ENCODE results near the gene FUT3. TPM values are rescaled to one million over a fixed set of nuclear protein-coding genes. Genes with fewer than 3 reads are reported as not detected.

FUT3 gene
- total and polyA plus RNA-seq, 5 experiments from 2014 or later = 0.16 TPM; not detected in 4

DNA sequence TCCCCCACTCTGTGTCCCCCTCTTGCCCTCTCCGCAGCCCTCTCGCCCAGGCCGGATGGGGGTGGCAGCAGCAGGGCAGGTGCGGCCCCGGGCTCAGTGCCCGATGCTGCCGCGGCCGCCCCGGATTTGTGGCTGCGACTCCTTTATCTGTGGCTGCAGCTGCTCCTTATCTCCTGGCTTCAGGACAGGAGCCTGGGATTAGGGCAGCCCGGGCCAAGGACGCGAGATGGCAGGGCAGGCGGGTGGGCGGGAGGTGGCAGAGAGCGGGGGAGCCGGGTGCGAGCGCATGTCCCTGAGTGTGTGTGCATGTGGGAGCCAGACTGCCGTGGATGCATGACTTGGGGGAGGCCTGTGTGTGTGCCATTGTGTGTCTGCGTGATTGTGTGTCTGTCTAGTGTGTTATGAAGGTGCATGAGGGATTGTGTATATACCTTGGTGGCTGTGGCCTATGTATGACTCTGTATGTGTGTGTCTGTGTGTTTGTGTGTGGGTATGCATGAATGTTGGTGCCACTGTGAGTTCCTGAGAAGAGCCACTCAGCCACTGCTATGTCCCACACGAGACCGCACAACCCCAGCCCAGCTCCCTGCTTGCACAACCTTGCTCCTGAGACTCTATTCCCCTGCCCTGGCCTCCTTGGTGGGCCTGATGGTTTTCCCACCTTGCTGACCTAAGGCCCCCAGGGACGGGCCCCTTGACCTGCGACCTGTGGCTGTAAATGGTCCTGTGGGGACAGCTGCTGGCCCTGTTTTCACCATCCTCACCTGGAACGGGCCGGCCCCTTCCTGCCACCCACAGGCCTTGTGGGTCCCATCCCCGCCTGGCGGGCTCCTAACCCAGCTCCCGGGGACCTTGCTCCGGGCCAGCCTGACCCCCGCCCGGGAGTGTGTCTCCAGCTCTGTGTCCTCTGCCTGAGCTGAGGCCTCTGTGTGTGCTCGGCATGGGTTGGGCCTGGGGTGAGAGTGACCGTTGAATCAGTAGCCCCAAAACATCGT lies 51.7 kb downstream of the FUT3 start:
- peaks cover 14 to 27% (median 23%) of the 10 kb centered on the region in 4 donors for H3K4me1 Mint-ChIP-seq
- H3K9me3 Mint-ChIP-seq = no peaks in the 10 kb centered on the region
- peaks cover 7 to 32% (median 21%) of the 10 kb centered on the region in 5 donors for H3K27me3 Mint-ChIP-seq
- peak overlapping the region in 1 of 10 donors; percentile 24 for H3K4me3 Mint-ChIP-seq
- POLR2A ChIA-PET = no interaction called here
- DNase-seq (no peak), ATAC-seq (no peak)
- H3K36me3 Mint-ChIP-seq = no peaks in the 10 kb centered on the region
- peak overlapping the region in 2 of 10 donors; percentile 18 to 43 for H3K27ac Mint-ChIP-seq

GRCh38 chr19:5798244-5798643 lies 53.0 kb downstream of the FUT3 start:
- Mint-ChIP-seq H3K27me3 (peaks cover 7 to 32% (median 20%) of the 10 kb centered on the region in 5 donors), H3K27ac (no peak overlapping the region)
- POLR2A ChIA-PET = no interaction called here

GRCh38 chr19:5795382-5795919 lies 55.8 kb downstream of the FUT3 start:
- no peak overlapping the region for H3K27ac Mint-ChIP-seq
- ATAC-seq = no peak
- no peak for DNase-seq
- no peak overlapping the region for H3K4me3 Mint-ChIP-seq
- peaks cover under 1 to 4% (median 3%) of the 10 kb centered on the region in 3 donors for H3K36me3 Mint-ChIP-seq
- H3K9me3 Mint-ChIP-seq = peaks cover 0 to 3% (median 0%) of the 10 kb centered on the region in 9 donors
- peaks cover 7 to 9% (median 8%) of the 10 kb centered on the region in 4 donors for H3K4me1 Mint-ChIP-seq
- POLR2A ChIA-PET = no interaction called here
- peaks cover 5 to 26% (median 12%) of the 10 kb centered on the region in 5 donors for H3K27me3 Mint-ChIP-seq

More at GRCh38 chr19:5798244-5798643, 53.0 kb downstream of the FUT3 start:
- Mint-ChIP-seq H3K36me3 (no peaks in the 10 kb centered on the region), H3K4me3 (no peak overlapping the region), H3K4me1 (peaks cover 8 to 14% (median 12%) of the 10 kb centered on the region in 4 donors), H3K9me3 (no peaks in the 10 kb centered on the region)
- ATAC-seq = no peak
- no peak for DNase-seq

GRCh38 chr19:5793188-5793587 lies 58.1 kb downstream of the FUT3 start:
- DNase-seq (no peak), ATAC-seq (no peak)
- Mint-ChIP-seq H3K27me3 (peaks cover 0 to 10% (median 3%) of the 10 kb centered on the region in 5 donors), H3K4me1 (peaks cover 11 to 19% (median 15%) of the 10 kb centered on the region in 4 donors), H3K9me3 (peaks cover 0 to 3% (median 0%) of the 10 kb centered on the region in 9 donors), H3K27ac (peak overlapping the region in 1 of 10 donors; percentile 46), H3K4me3 (no peak overlapping the region), H3K36me3 (peaks cover 4 to 22% (median 7%) of the 10 kb centered on the region in 3 donors)
- POLR2A ChIA-PET = interaction anchor here (0.7 to 2.1 kb wide), 3 partner anchors 34 to 185 kb away, joined by 3 to 8 read pairs (median 5); partner anchors contain the start of gene RANBP3

Other genes with a start within 250 kb of the FUT3 start
- gene SAFB2, start 228.7 kb downstream of the FUT3 start, total RNA-seq = 100 to 1,000 TPM; 218 to 221 TPM
- gene SAFB2, start 228.7 kb downstream of the FUT3 start, polyA plus RNA-seq = 10 to 100 TPM; 25.8 to 47.4 (median 28.7) TPM
- 100 to 1,000 TPM; 188 to 191 TPM for gene SAFB, start 228.4 kb downstream of the FUT3 start, total RNA-seq
- 100 to 1,000 TPM in 1 of 3 donors, 10 to 100 TPM in 2; 28.6 to 135 (median 59.3) TPM for gene SAFB, start 228.4 kb downstream of the FUT3 start, polyA plus RNA-seq
- gene MICOS13, start 170.9 kb downstream of the FUT3 start, total RNA-seq = 10 to 100 TPM; 40.1 to 40.6 TPM
- 100 to 1,000 TPM in 2 of 3 donors, 10 to 100 TPM in 1; 95.5 to 110 (median 102) TPM for gene MICOS13, start 170.9 kb downstream of the FUT3 start, polyA plus RNA-seq
- gene HSD11B1L, start 170.4 kb downstream of the FUT3 start, total RNA-seq = 1 to 10 TPM; 2.8 to 4.1 TPM
- gene HSD11B1L, start 170.4 kb downstream of the FUT3 start, polyA plus RNA-seq = 1 to 10 TPM; 5.5 to 6.0 (median 5.7) TPM
- 1,000 to 10,000 TPM; 1,442 to 1,445 TPM for gene RPL36, start 161.2 kb downstream of the FUT3 start, total RNA-seq
- gene RPL36, start 161.2 kb downstream of the FUT3 start, polyA plus RNA-seq = 1,000 to 10,000 TPM; 2,357 to 2,883 (median 2,631) TPM
- 10 to 100 TPM; 74.3 to 75.3 TPM for gene LONP1, start 131.3 kb downstream of the FUT3 start, total RNA-seq
- gene LONP1, start 131.3 kb downstream of the FUT3 start, polyA plus RNA-seq = 10 to 100 TPM; 19.9 to 45.5 (median 21.6) TPM
- not detected for gene CATSPERD, start 130.8 kb downstream of the FUT3 start, total RNA-seq
- not detected for gene CATSPERD, start 130.8 kb downstream of the FUT3 start, polyA plus RNA-seq
- gene PRR22, start 66.7 kb downstream of the FUT3 start, total RNA-seq = 1 to 10 TPM; 8.9 to 10.0 TPM
- not detected for gene PRR22, start 66.7 kb downstream of the FUT3 start, polyA plus RNA-seq
- gene DUS3L, start 60.3 kb downstream of the FUT3 start, total RNA-seq = 100 to 1,000 TPM; 113 to 116 TPM
- gene DUS3L, start 60.3 kb downstream of the FUT3 start, polyA plus RNA-seq = 10 to 100 TPM; 26.3 to 43.2 (median 41.1) TPM
- under 1 TPM; 0.82 to 0.88 TPM for gene NRTN, start 46.4 kb downstream of the FUT3 start, total RNA-seq
- under 1 TPM; 0.19 to 0.88 (median 0.81) TPM for gene NRTN, start 46.4 kb downstream of the FUT3 start, polyA plus RNA-seq
- not detected for gene FUT6, start 11.7 kb downstream of the FUT3 start, total RNA-seq
- gene FUT6, start 11.7 kb downstream of the FUT3 start, polyA plus RNA-seq = not detected
- gene FUT5, start 19.1 kb upstream of the FUT3 start, total RNA-seq = under 1 TPM; 0.34 to 0.38 TPM
- under 1 TPM in 1 of 3 donors, not detected in 2; 0.10 TPM for gene FUT5, start 19.1 kb upstream of the FUT3 start, polyA plus RNA-seq
- gene NDUFA11, start 52.3 kb upstream of the FUT3 start, total RNA-seq = 100 to 1,000 TPM; 116 to 131 TPM
- gene NDUFA11, start 52.3 kb upstream of the FUT3 start, polyA plus RNA-seq = 100 to 1,000 TPM; 374 to 404 (median 395) TPM
- gene VMAC, start 53.4 kb upstream of the FUT3 start, total RNA-seq = 10 to 100 TPM; 32.7 to 34.5 TPM
- gene VMAC, start 53.4 kb upstream of the FUT3 start, polyA plus RNA-seq = 1 to 10 TPM; 6.2 to 8.4 (median 7.0) TPM
- 10 to 100 TPM; 55.9 to 58.3 TPM for gene CAPS, start 62.8 kb upstream of the FUT3 start, total RNA-seq
- 1 to 10 TPM; 1.3 to 2.8 (median 2.0) TPM for gene CAPS, start 62.8 kb upstream of the FUT3 start, polyA plus RNA-seq
- gene RANBP3, start 126.7 kb upstream of the FUT3 start, total RNA-seq = 100 to 1,000 TPM; 128 to 145 TPM
- gene RANBP3, start 126.7 kb upstream of the FUT3 start, polyA plus RNA-seq = 10 to 100 TPM in 1 of 3 donors, 1 to 10 TPM in 2; 7.7 to 13.0 (median 9.1) TPM

All from naive thymus-derived CD8-positive, alpha-beta T cell (primary cell).